ENCODE measurements around the gene BPI.

- TF ChIP-seq MAX (IDR thresholded peaks at IDR 0.05; ENCODE audit: low read depth) (no peak), POLR2AphosphoS5 (IDR thresholded peaks at IDR 0.05; ENCODE audit: low read depth, low read length) (no peak), FOXJ3 (CRISPR knock-in tag; IDR thresholded peaks at IDR 0.05) (no peak), CTCF (IDR thresholded peaks at IDR 0.05) (no peak), GATA2 (CRISPR knock-in tag; IDR thresholded peaks at IDR 0.05) (no peak), TAF1 (IDR thresholded peaks at IDR 0.05; ENCODE audit: borderline replicate concordance, low read depth, low read length) (no peak), REST (IDR thresholded peaks at IDR 0.05; ENCODE audit: low read depth, low read length) (no peak)
Measured at GRCh38 chr20:38267296-38267695, 36.7 kb upstream of the BPI start.

Data from SK-N-SH (cell line).